Bronchial epithelial cell (primary cell): Measurements from ENCODE around the gene MANF. TPM values are rescaled to one million over a fixed set of nuclear protein-coding genes. Genes with fewer than 3 reads are reported as not detected.

Experiments used
- DNase-seq: peaks from one replicate; pipeline ENCODE4 v3.0.0-alpha.2; 2010; ENCODE audit warnings: low read depth
- FAIRE-seq: peaks from 2 replicates; lab custom pipeline; 2011; peaks lifted over from hg19 to GRCh38; lab: Jason Lieb, UNC
- H3K27me3 ChIP-seq: 2 replicates; pipeline ENCODE4 v1.5.1; 2011; ENCODE audit warnings: low read length; ENCODE audit not compliant: control insufficient read depth, insufficient read depth
- H3K36me3 ChIP-seq: 2 replicates; pipeline ENCODE4 v1.5.1; 2011; ENCODE audit warnings: low read length; ENCODE audit not compliant: control insufficient read depth, insufficient read depth
- H3K4me3 ChIP-seq: 2 replicates; pipeline ENCODE4 v1.5.1; 2011; ENCODE audit warnings: mild to moderate bottlenecking, low read depth, low read length, control low read depth
- total RNA-seq: library from RNA; depleted of rRNA; stranded (reverse); fragments of >200 nt; gene quantifications from 2 replicates; pipeline ENCODE4 v1.2.1, GENCODE V29; 2014
- TF ChIP-seq, protein P1 (sequence below): IDR thresholded peaks from 2 replicates; pipeline ENCODE4 v1.5.1; 2011; ENCODE audit warnings: mild to moderate bottlenecking, moderate library complexity, low read length, control low read depth, inconsistent platforms; ENCODE audit not compliant: insufficient read depth, severe bottlenecking

The MANF gene
- total RNA-seq, 1 donor from 2014 or later = 315 TPM

DNA sequence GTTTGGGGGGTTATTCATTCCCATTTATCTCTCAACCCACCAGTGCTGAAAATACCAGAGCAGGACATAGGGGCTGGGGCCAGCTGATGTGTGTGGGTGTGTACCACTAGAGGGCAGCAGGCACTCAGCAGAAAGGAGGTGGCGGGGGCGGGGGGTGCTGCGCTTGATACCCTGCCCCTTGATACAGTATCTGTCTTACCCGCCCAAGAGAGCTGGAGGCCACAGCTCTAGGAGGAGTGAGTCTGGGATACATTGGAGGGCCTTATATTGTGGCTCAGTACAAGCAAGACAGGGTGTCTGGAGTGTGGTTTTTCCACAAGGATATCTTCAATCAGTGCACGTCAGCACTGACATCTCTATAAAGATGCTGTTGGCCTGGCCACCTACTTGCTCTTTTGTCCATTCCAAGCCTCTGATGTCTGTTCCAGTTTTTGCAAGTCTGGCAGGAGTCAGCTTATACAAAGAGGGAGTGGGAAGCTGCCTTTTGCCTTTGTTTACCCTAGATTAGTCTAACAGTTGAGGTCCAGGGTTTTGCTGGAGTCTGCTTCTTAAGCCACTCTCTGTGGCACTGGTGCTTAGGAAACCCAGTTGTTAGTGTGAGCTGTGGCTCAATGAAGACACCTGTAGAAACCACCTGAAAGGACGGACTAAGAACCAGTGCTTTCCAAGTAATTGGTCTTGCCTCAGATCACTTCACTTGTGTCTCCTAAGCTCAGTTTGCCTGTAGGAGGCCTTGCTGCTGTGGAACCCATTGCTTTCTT is 4.5 kb downstream of the MANF start:
- FAIRE-seq = no peak
- Histone ChIP-seq H3K36me3 (peaks cover 25% of the 10 kb centered on the region), H3K4me3 (no peak overlapping the region), H3K27me3 (no peaks in the 10 kb centered on the region)
- TF ChIP-seq, protein P1, sequence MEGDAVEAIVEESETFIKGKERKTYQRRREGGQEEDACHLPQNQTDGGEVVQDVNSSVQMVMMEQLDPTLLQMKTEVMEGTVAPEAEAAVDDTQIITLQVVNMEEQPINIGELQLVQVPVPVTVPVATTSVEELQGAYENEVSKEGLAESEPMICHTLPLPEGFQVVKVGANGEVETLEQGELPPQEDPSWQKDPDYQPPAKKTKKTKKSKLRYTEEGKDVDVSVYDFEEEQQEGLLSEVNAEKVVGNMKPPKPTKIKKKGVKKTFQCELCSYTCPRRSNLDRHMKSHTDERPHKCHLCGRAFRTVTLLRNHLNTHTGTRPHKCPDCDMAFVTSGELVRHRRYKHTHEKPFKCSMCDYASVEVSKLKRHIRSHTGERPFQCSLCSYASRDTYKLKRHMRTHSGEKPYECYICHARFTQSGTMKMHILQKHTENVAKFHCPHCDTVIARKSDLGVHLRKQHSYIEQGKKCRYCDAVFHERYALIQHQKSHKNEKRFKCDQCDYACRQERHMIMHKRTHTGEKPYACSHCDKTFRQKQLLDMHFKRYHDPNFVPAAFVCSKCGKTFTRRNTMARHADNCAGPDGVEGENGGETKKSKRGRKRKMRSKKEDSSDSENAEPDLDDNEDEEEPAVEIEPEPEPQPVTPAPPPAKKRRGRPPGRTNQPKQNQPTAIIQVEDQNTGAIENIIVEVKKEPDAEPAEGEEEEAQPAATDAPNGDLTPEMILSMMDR = peak; percentile 83
- DNase-seq = no peak

DNA sequence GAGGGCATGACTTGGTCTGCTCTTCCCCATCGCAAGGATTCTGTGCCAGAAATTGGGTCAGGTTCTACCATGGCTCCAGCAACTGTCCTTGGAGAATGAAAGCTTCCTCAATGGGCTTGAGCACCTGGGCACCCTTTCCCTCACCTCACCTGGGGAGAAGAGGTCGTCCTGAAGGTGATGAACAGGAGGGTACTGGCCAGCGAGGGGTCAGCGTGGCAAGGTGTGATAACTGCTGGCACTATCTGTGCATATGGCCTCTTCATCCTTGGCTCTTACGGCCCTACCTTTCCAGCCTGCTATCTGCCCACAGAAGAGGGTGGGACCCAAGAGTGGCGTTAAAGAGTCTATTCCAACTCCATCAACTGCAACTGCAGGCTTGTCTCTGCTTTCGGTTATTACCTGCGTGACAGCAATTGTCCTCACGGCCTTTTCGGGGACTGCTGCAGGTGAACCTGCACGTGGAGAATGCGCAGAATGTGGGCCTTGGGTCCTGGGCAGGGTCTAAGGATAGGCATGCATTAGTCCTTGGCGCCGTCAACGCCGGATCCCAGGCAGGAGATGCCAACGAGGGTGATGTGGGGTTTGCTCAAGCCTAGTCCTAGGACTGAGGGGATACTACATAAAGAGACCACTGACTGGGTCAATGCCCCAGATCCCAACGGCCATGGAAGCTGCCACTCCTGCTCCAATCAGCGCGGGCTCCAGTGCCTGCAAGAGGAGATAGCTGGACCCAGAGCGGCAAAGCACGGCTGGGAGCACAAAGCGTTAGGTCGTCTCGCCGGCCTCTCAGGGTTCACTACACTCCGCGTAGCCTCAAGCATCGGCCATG is 5.4 kb downstream of the MANF start:
- H3K27me3 ChIP-seq = no peaks in the 10 kb centered on the region
- peak overlapping the region; percentile 17 for H3K4me3 ChIP-seq
- H3K36me3 ChIP-seq = peaks cover 25% of the 10 kb centered on the region
- DNase-seq (no peak), FAIRE-seq (no peak)
- TF ChIP-seq, protein P1 = no peak

DNA sequence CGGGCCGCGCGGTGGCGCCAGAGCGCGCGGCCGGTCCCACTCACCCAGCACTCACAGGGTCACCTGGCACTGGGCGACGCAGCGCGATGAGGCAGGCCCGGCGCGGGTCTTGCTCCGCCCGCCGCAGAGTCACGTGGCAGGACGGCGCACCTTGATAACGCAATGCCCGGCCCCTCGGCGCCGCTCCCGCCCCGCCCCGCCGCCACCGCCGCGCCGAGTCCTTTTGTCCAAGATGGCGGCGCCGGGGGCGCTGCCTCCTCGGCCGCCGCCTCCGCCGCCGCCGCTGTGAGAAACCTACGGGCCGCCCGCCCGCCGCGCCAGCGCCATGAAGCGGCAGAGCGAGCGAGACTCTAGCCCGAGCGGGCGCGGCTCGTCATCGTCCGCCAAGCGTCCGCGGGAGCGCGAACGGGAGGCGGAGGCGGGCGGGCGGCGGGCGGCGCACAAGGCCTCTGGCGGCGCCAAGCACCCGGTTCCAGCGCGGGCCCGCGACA is 6.0 kb downstream of the MANF start, which contains the start of gene RBM15B:
RBM15B (plus strand) TSS at position 211 of the 491 bp plus-strand sequence; CDS start at position 326, 115 bp downstream.
- H3K36me3 ChIP-seq = peaks cover 25% of the 10 kb centered on the region
- FAIRE-seq = no peak
- TF ChIP-seq, protein P1 = peak; percentile 99

DNA sequence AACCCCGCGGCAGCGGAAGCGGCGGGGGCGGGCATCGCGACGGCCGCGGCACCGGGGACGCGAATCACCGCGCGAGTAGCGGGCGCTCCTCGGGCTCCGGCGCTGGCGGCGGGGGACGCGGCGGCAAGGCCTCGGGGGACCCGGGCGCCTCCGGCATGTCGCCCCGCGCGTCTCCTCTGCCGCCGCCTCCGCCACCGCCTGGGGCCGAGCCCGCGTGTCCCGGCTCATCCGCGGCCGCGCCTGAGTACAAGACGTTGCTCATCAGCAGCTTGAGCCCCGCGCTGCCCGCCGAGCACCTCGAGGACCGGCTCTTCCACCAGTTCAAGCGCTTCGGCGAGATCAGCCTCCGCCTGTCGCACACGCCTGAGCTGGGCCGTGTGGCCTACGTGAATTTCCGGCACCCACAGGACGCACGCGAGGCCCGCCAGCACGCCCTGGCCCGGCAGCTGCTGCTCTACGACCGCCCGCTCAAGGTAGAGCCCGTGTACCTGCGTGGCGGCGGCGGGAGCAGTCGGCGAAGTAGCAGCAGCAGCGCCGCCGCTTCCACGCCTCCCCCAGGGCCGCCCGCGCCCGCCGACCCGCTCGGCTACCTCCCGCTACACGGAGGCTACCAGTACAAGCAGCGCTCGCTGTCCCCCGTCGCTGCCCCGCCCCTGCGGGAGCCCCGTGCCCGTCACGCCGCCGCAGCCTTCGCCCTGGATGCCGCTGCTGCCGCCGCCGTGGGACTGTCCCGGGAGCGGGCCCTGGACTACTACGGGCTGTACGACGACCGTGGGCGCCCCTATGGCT is 6.7 kb downstream of the MANF start:
- Histone ChIP-seq H3K4me3 (peak overlapping the region; percentile 54), H3K36me3 (peaks cover 26% of the 10 kb centered on the region), H3K27me3 (no peaks in the 10 kb centered on the region)
- TF ChIP-seq, protein P1 = no peak
- DNase-seq = no peak
- no peak for FAIRE-seq

More for the DNA sequence above, 6.0 kb downstream of the MANF start, which contains the start of gene RBM15B:
- peak; percentile 84 for DNase-seq
- peak within 1 kb of the TSS; percentile 54 for H3K4me3 ChIP-seq
- no peaks in the 10 kb centered on the region for H3K27me3 ChIP-seq

DNA sequence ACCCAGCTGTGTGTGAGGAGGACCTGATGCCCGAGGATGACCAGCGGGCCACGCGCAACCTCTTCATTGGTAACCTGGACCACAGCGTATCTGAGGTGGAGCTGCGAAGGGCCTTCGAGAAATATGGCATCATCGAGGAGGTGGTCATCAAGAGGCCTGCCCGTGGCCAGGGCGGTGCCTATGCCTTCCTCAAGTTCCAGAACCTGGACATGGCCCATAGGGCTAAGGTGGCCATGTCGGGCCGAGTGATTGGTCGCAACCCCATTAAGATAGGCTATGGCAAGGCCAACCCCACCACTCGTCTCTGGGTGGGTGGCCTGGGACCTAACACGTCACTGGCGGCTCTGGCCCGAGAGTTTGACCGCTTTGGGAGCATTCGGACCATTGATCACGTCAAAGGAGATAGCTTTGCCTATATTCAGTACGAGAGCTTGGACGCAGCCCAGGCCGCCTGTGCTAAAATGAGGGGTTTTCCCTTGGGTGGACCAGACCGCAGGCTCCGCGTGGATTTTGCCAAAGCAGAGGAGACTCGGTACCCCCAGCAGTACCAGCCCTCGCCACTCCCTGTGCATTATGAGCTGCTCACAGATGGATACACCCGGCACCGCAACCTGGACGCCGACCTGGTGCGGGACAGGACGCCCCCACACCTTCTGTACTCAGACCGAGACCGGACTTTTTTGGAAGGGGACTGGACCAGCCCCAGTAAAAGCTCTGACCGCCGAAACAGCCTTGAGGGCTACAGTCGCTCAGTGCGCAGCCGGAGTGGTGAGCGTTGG is 7.5 kb downstream of the MANF start:
- no peaks in the 10 kb centered on the region for H3K27me3 ChIP-seq
- H3K4me3 ChIP-seq = peak overlapping the region; percentile 54
- no peak for DNase-seq
- FAIRE-seq = no peak
- TF ChIP-seq, protein P1 = no peak
- H3K36me3 ChIP-seq = peaks cover 22% of the 10 kb centered on the region
